Fibroblast of lung (primary cell): ENCODE measurements around the gene GALC.

Experiments
- EZH2 ChIP-seq: IDR thresholded peaks from 2 replicates; pipeline ENCODE4 v1.5.1; 2012; ENCODE audit warnings: low read length, control low read depth, mild to moderate bottlenecking; ENCODE audit errors: missing control alignments
- TF ChIP-seq, protein P1 (sequence below), 2 donors: IDR thresholded peaks in 1 of 2; conservative IDR thresholded peaks in 1 of 2; 1 replicate in 1 of 2; 2 replicates in 1 of 2; pipeline ENCODE4 v1.5.1; 2011 to 2012; ENCODE audit warnings: low read length in 2 of 2, control low read depth in 1 of 2, inconsistent platforms in 1 of 2, low read depth in 1 of 2, mild to moderate bottlenecking in 1 of 2

DNA sequence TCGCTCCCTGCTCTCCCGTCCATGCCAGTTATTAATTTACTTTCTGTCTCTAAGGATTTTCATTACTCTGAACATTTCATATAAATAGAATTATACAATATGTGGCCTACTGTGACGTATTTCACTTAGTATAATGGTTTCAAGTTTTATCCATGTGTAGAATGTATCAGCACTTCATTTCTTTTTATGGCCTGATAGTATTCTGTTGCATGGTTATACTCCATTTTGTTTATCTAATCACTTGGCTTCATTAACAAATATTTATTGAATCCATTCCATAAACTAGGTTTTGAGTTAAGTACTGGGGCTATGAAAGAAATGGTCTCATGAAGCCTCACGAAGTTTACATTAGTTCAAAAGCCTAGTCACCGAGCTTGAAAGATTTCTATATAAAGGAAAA lies 19.5 kb upstream of the GALC start:
- TF ChIP-seq, protein P1, sequence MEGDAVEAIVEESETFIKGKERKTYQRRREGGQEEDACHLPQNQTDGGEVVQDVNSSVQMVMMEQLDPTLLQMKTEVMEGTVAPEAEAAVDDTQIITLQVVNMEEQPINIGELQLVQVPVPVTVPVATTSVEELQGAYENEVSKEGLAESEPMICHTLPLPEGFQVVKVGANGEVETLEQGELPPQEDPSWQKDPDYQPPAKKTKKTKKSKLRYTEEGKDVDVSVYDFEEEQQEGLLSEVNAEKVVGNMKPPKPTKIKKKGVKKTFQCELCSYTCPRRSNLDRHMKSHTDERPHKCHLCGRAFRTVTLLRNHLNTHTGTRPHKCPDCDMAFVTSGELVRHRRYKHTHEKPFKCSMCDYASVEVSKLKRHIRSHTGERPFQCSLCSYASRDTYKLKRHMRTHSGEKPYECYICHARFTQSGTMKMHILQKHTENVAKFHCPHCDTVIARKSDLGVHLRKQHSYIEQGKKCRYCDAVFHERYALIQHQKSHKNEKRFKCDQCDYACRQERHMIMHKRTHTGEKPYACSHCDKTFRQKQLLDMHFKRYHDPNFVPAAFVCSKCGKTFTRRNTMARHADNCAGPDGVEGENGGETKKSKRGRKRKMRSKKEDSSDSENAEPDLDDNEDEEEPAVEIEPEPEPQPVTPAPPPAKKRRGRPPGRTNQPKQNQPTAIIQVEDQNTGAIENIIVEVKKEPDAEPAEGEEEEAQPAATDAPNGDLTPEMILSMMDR (conservative IDR thresholded peaks at IDR 0.05 in 1 of 2, IDR thresholded peaks at IDR 0.05 in 1 of 2; ENCODE audit: low read depth in 1 of 2, low read length in 2 of 2) = no peak
- no peak for TF ChIP-seq EZH2
